SK-N-SH treated with all-trans-retinoic acid at 6 μM for 48 hours (cell line): Measurements from ENCODE around the gene STK40.

Experiments used
- ATAC-seq: fragments of 200-7000 bp; cut with Tn5 transposase; 3 replicates; pipeline ENCODE4 v1.9.1; 2020; ENCODE audit warnings: mild to moderate bottlenecking, moderate library complexity
- ARNTL ChIP-seq: fragments of 450-650 bp; formaldehyde crosslinking; IDR thresholded peaks from 2 replicates; pipeline ENCODE4 v1.5.0; 2020; ENCODE audit warnings: low read depth, mild to moderate bottlenecking, moderate library complexity, borderline replicate concordance
- CREB5 ChIP-seq: fragments of 250-450 bp; sonication (Bioruptor Pico); IDR thresholded peaks from 2 replicates; pipeline ENCODE4 v1.5.1; 2020; ENCODE audit warnings: low read depth, mild to moderate bottlenecking, moderate library complexity
- CSRNP3 ChIP-seq: fragments of 250-450 bp; sonication (Bioruptor Pico); IDR thresholded peaks from 2 replicates; pipeline ENCODE4 v1.5.1; 2021; ENCODE audit warnings: mild to moderate bottlenecking, moderate library complexity
- GLIS3 ChIP-seq: fragments of 250-450 bp; sonication (Bioruptor Pico); IDR thresholded peaks from 2 replicates; pipeline ENCODE4 v1.5.0; 2020; ENCODE audit warnings: mild to moderate bottlenecking, moderate library complexity
- PATZ1 ChIP-seq: fragments of 250-450 bp; sonication (Bioruptor Pico); IDR thresholded peaks from 2 replicates; pipeline ENCODE4 v1.8.0; 2020; ENCODE audit warnings: mild to moderate bottlenecking, moderate library complexity, borderline replicate concordance
- POU6F1 ChIP-seq: fragments of 250-450 bp; sonication (Bioruptor Pico); IDR thresholded peaks from 2 replicates; pipeline ENCODE4 v1.8.0; 2021; ENCODE audit warnings: low read depth, mild to moderate bottlenecking, moderate library complexity, borderline replicate concordance
- PPARA ChIP-seq: fragments of 250-450 bp; sonication (Bioruptor Pico); IDR thresholded peaks from 2 replicates; pipeline ENCODE4 v1.5.0; 2020; ENCODE audit warnings: mild to moderate bottlenecking, borderline replicate concordance
- RARB ChIP-seq: fragments of 250-450 bp; sonication (Bioruptor Pico); IDR thresholded peaks from 2 replicates; pipeline ENCODE4 v1.8.0; 2021; ENCODE audit warnings: mild to moderate bottlenecking, moderate library complexity
- TSHZ2 ChIP-seq: fragments of 250-450 bp; sonication (Bioruptor Pico); IDR thresholded peaks from 2 replicates; pipeline ENCODE4 v1.5.0; 2020; ENCODE audit warnings: mild to moderate bottlenecking, moderate library complexity
- ZFP3 ChIP-seq: fragments of 250-450 bp; sonication (Bioruptor Pico); IDR thresholded peaks from 2 replicates; pipeline ENCODE4 v1.5.0; 2020; ENCODE audit warnings: mild to moderate bottlenecking, moderate library complexity
- ZNF565 ChIP-seq: fragments of 450-650 bp; formaldehyde crosslinking; conservative IDR thresholded peaks from 2 replicates; pipeline ENCODE4 v1.5.0; 2020; ENCODE audit warnings: low read depth, mild to moderate bottlenecking, moderate library complexity
- ZNF70 ChIP-seq: fragments of 450-650 bp; formaldehyde crosslinking; IDR thresholded peaks from 2 replicates; pipeline ENCODE4 v1.5.0; 2020; ENCODE audit warnings: mild to moderate bottlenecking, moderate library complexity
- ZNF8 ChIP-seq: fragments of 450-650 bp; formaldehyde crosslinking; IDR thresholded peaks from 2 replicates; pipeline ENCODE4 v1.5.0; 2020; ENCODE audit warnings: mild to moderate bottlenecking, moderate library complexity

The STK40 gene

GRCh38 chr1:36400514-36400824, 14.7 kb upstream of the STK40 start (continued):
- TF ChIP-seq CSRNP3 (CRISPR knock-in tag), result no peak

- TF ChIP-seq PPARA (CRISPR knock-in tag) (no peak), TSHZ2 (CRISPR knock-in tag) (no peak), ZNF70 (CRISPR knock-in tag) (no peak), GLIS3 (CRISPR knock-in tag) (no peak), CSRNP3 (CRISPR knock-in tag) (no peak)
- TF ChIP-seq, all 23 proteins: peak for 0
- ATAC-seq, result no peak
Measured at GRCh38 chr1:36398370-36398977, 12.8 kb upstream of the STK40 start.

- peak; percentile 97 for ATAC-seq
- TF ChIP-seq ARNTL (CRISPR knock-in tag) (no peak), ZNF565 (CRISPR knock-in tag) (no peak), ZNF8 (CRISPR knock-in tag) (no peak), ZFP3 (CRISPR knock-in tag) (peak; percentile 42; the same call in 1 of the 2 replicates), RARB (CRISPR knock-in tag) (no peak), POU6F1 (no peak)
- TF ChIP-seq, all 23 proteins: peak for 1
Measured at GRCh38 chr1:36397378-36398230, 11.9 kb upstream of the STK40 start, which contains the start of gene LSM10. Gene LSM10 (minus strand): TSS chr1:36397908. CDS start chr1:36394129, 3,779 bp downstream.

- TF ChIP-seq RARB (CRISPR knock-in tag), result no peak
- no peak for TF ChIP-seq PATZ1 (CRISPR knock-in tag)
- TF ChIP-seq CREB5 (CRISPR knock-in tag), result no peak
- TF ChIP-seq POU6F1, result no peak
- no peak for TF ChIP-seq TSHZ2 (CRISPR knock-in tag)
- ATAC-seq, result peak; percentile 77
Measured at GRCh38 chr1:36397083-36397377, 11.3 kb upstream of the STK40 start.
